ENCODE measurements around the gene F13B.
"Not testable (repeated sequence)": the region's sequence is repeated elsewhere in the genome, so short reads cannot be mapped to it uniquely, and the experiment has no call there.

GRCh38 chr1:196991919-196992651, 75.0 kb downstream of the F13B start:
- TF ChIP-seq, protein P1, sequence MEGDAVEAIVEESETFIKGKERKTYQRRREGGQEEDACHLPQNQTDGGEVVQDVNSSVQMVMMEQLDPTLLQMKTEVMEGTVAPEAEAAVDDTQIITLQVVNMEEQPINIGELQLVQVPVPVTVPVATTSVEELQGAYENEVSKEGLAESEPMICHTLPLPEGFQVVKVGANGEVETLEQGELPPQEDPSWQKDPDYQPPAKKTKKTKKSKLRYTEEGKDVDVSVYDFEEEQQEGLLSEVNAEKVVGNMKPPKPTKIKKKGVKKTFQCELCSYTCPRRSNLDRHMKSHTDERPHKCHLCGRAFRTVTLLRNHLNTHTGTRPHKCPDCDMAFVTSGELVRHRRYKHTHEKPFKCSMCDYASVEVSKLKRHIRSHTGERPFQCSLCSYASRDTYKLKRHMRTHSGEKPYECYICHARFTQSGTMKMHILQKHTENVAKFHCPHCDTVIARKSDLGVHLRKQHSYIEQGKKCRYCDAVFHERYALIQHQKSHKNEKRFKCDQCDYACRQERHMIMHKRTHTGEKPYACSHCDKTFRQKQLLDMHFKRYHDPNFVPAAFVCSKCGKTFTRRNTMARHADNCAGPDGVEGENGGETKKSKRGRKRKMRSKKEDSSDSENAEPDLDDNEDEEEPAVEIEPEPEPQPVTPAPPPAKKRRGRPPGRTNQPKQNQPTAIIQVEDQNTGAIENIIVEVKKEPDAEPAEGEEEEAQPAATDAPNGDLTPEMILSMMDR (tag by site-specific recombination; IDR thresholded peaks at IDR 0.05) = not testable (repeated sequence)
- not testable (repeated sequence) for TF ChIP-seq PRDM4 (tag by site-specific recombination; IDR thresholded peaks at IDR 0.05); ZNF292 (tag by site-specific recombination; IDR thresholded peaks at IDR 0.05; ENCODE audit: borderline replicate concordance, low read depth); REPIN1 (tag by site-specific recombination; IDR thresholded peaks at IDR 0.05; ENCODE audit: low read depth); ZNF146 (tag by site-specific recombination; IDR thresholded peaks at IDR 0.05); ZNF155 (tag by site-specific recombination; IDR thresholded peaks at IDR 0.05); ZFP41 (tag by site-specific recombination; IDR thresholded peaks at IDR 0.05; ENCODE audit: borderline replicate concordance); PBX3 (CRISPR knock-in tag; IDR thresholded peaks at IDR 0.05); ZFP3 (tag by site-specific recombination; IDR thresholded peaks at IDR 0.05; ENCODE audit: low read depth); ZNF354C (tag by site-specific recombination; IDR thresholded peaks at IDR 0.05; ENCODE audit: borderline replicate concordance, low read depth)
- TF ChIP-seq, protein P2, sequence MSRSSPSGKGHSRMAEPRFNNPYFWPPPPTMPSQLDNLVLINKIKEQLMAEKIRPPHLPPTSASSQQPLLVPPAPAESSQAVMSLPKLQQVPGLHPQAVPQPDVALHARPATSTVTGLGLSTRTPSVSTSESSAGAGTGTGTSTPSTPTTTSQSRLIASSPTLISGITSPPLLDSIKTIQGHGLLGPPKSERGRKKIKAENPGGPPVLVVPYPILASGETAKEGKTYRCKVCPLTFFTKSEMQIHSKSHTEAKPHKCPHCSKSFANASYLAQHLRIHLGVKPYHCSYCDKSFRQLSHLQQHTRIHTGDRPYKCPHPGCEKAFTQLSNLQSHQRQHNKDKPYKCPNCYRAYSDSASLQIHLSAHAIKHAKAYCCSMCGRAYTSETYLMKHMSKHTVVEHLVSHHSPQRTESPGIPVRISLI (tag by site-specific recombination; IDR thresholded peaks at IDR 0.05) = not testable (repeated sequence)
- TF ChIP-seq, protein P3, sequence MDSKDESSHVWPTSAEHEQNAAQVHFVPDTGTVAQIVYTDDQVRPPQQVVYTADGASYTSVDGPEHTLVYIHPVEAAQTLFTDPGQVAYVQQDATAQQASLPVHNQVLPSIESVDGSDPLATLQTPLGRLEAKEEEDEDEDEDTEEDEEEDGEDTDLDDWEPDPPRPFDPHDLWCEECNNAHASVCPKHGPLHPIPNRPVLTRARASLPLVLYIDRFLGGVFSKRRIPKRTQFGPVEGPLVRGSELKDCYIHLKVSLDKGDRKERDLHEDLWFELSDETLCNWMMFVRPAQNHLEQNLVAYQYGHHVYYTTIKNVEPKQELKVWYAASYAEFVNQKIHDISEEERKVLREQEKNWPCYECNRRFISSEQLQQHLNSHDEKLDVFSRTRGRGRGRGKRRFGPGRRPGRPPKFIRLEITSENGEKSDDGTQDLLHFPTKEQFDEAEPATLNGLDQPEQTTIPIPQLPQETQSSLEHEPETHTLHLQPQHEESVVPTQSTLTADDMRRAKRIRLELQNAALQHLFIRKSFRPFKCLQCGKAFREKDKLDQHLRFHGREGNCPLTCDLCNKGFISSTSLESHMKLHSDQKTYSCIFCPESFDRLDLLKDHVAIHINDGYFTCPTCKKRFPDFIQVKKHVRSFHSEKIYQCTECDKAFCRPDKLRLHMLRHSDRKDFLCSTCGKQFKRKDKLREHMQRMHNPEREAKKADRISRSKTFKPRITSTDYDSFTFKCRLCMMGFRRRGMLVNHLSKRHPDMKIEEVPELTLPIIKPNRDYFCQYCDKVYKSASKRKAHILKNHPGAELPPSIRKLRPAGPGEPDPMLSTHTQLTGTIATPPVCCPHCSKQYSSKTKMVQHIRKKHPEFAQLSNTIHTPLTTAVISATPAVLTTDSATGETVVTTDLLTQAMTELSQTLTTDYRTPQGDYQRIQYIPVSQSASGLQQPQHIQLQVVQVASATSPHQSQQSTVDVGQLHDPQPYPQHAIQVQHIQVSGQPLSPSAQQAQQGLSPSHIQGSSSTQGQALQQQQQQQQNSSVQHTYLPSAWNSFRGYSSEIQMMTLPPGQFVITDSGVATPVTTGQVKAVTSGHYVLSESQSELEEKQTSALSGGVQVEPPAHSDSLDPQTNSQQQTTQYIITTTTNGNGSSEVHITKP (tag by site-specific recombination; IDR thresholded peaks at IDR 0.05) = not testable (repeated sequence)

All from HEK293 (cell line).